ENCODE measurements around the gene CAPN15. TPM values are rescaled to one million over a fixed set of nuclear protein-coding genes. Genes with fewer than 3 reads are reported as not detected.

Gene CAPN15
- total RNA-seq, 1 donor from 2014 or later = 38.7 TPM

- TF ChIP-seq EZH2 (IDR thresholded peaks at IDR 0.05; ENCODE audit: insufficient read depth, low read length) = no peak
- no peak for TF ChIP-seq CTCF (IDR thresholded peaks at IDR 0.05; ENCODE audit: insufficient read depth, low read depth, low read length)
- FAIRE-seq (no peak), DNase-seq (ENCODE audit: low read depth) (no peak)
- Histone ChIP-seq H3K36me3 (ENCODE audit: insufficient read depth, low read length) (no peaks in the 10 kb centered on the region), H2AFZ (ENCODE audit: low read depth, low read length) (no peak overlapping the region), H3K4me1 (ENCODE audit: insufficient read depth, low read length) (peaks cover 16% of the 10 kb centered on the region), H3K27me3 (ENCODE audit: insufficient read depth, low read length) (peaks cover 20% of the 10 kb centered on the region), H4K20me1 (ENCODE audit: insufficient read depth, low read length) (peaks cover 5% of the 10 kb centered on the region), H3K9me3 (ENCODE audit: insufficient read depth, low read depth, low read length) (no peaks in the 10 kb centered on the region), H3K27ac (ENCODE audit: low read depth, low read length) (no peak overlapping the region), H3K4me2 (ENCODE audit: low read length) (no peak overlapping the region), H3K9ac (ENCODE audit: low read length) (no peak overlapping the region), H3K79me2 (ENCODE audit: insufficient read depth, low read length) (no peaks in the 10 kb centered on the region), H3K4me3 (ENCODE audit: insufficient read depth, low read depth, low read length) (no peak overlapping the region)
- Mint-ChIP-seq H3K27ac (ENCODE audit: unreplicated experiment) (no peak overlapping the region), H3K4me1 (ENCODE audit: low read depth, unreplicated experiment) (peaks cover 2% of the 10 kb centered on the region), H3K36me3 (ENCODE audit: low read depth, unreplicated experiment) (no peaks in the 10 kb centered on the region), H3K9me3 (ENCODE audit: unreplicated experiment) (no peaks in the 10 kb centered on the region), H3K4me3 (ENCODE audit: unreplicated experiment) (no peak overlapping the region), H3K27me3 (ENCODE audit: low read depth, unreplicated experiment) (peaks cover 9% of the 10 kb centered on the region)
Measured at GRCh38 chr16:557463-558297, 30.2 kb downstream of the CAPN15 start.

- H3K36me3 Mint-ChIP-seq (ENCODE audit: low read depth, unreplicated experiment) = no peaks in the 10 kb centered on the region
- H3K79me2 ChIP-seq (ENCODE audit: insufficient read depth, low read length) = no peaks in the 10 kb centered on the region
- H2AFZ ChIP-seq (ENCODE audit: low read depth, low read length) = no peak overlapping the region
- TF ChIP-seq EZH2 (IDR thresholded peaks at IDR 0.05; ENCODE audit: insufficient read depth, low read length) (no peak), CTCF (IDR thresholded peaks at IDR 0.05; ENCODE audit: insufficient read depth, low read depth, low read length) (no peak)
- no peak for FAIRE-seq
- peaks cover 5% of the 10 kb centered on the region for H4K20me1 ChIP-seq (ENCODE audit: insufficient read depth, low read length)
- no peak overlapping the region for H3K4me3 Mint-ChIP-seq (ENCODE audit: unreplicated experiment)
- H3K4me1 Mint-ChIP-seq (ENCODE audit: low read depth, unreplicated experiment) = peaks cover 2% of the 10 kb centered on the region
- no peak overlapping the region for H3K4me3 ChIP-seq (ENCODE audit: insufficient read depth, low read depth, low read length)
- no peak overlapping the region for H3K27ac Mint-ChIP-seq (ENCODE audit: unreplicated experiment)
- no peak overlapping the region for H3K27ac ChIP-seq (ENCODE audit: low read depth, low read length)
- no peaks in the 10 kb centered on the region for H3K9me3 Mint-ChIP-seq (ENCODE audit: unreplicated experiment)
- H3K27me3 ChIP-seq (ENCODE audit: insufficient read depth, low read length) = peaks cover 21% of the 10 kb centered on the region
- no peak for DNase-seq (ENCODE audit: low read depth)
- no peaks in the 10 kb centered on the region for H3K36me3 ChIP-seq (ENCODE audit: insufficient read depth, low read length)
- H3K9me3 ChIP-seq (ENCODE audit: insufficient read depth, low read depth, low read length) = no peaks in the 10 kb centered on the region
- peaks cover 10% of the 10 kb centered on the region for H3K27me3 Mint-ChIP-seq (ENCODE audit: low read depth, unreplicated experiment)
- H3K4me2 ChIP-seq (ENCODE audit: low read length) = no peak overlapping the region
- no peak overlapping the region for H3K9ac ChIP-seq (ENCODE audit: low read length)
- H3K4me1 ChIP-seq (ENCODE audit: insufficient read depth, low read length) = peaks cover 16% of the 10 kb centered on the region
Measured at GRCh38 chr16:558298-559020, 30.9 kb downstream of the CAPN15 start.
